SU-DHL-6 (cell line): ENCODE results near the gene DPEP1.

Experiments used
- H2AFZ ChIP-seq: fragments of 200-600 bp; sonication (generic); 2 replicates; pipeline ENCODE4 v1.6.1; 2014; ENCODE audit warnings: low read depth, mild to moderate bottlenecking, moderate library complexity, mixed read lengths, antibody characterized with exemption, low read length; ENCODE audit not compliant: severe bottlenecking
- H3F3A ChIP-seq: fragments of 200-600 bp; shearing (Covaris generic); 2 replicates; pipeline ENCODE4 v1.6.0; 2016; ENCODE audit warnings: antibody characterized with exemption, mild to moderate bottlenecking; ENCODE audit not compliant: insufficient read depth
- H3K27ac ChIP-seq: fragments of 200-600 bp; sonication (generic); 2 replicates; pipeline ENCODE4 v1.5.1; 2016; ENCODE audit warnings: low read depth, mild to moderate bottlenecking, low read length, moderate library complexity, mixed read lengths
- H3K27me3 ChIP-seq: fragments of 200-600 bp; sonication (generic), shearing (Covaris generic); 2 replicates; pipeline ENCODE4 v1.6.0; 2014; ENCODE audit warnings: mild to moderate bottlenecking, low read length
- H3K36me3 ChIP-seq: fragments of 200-600 bp; sonication (generic); 2 replicates; pipeline ENCODE4 v1.6.1; 2014; ENCODE audit warnings: mild to moderate bottlenecking, low read length, mixed read lengths
- H3K4me2 ChIP-seq: fragments of 300-600, 200-600 bp; shearing (Covaris generic), sonication (generic); 2 replicates; pipeline ENCODE4 v1.6.0; 2014; ENCODE audit warnings: low read length, low read depth, mild to moderate bottlenecking; ENCODE audit not compliant: poor library complexity, severe bottlenecking
- H3K4me3 ChIP-seq: fragments of 200-600 bp; sonication (generic); 2 replicates; pipeline ENCODE4 v1.5.1; 2014; ENCODE audit warnings: antibody characterized with exemption, low read length, mild to moderate bottlenecking, mixed read lengths; ENCODE audit not compliant: insufficient read depth, poor library complexity, severe bottlenecking
- H3K79me2 ChIP-seq: fragments of 200-600 bp; sonication (generic); 2 replicates; pipeline ENCODE4 v1.6.1; 2014; ENCODE audit warnings: mild to moderate bottlenecking, low read length, moderate library complexity; ENCODE audit not compliant: insufficient read depth
- H3K9ac ChIP-seq: fragments of 200-600 bp; sonication (generic); 2 replicates; pipeline ENCODE4 v1.7.0; 2014; ENCODE audit warnings: mild to moderate bottlenecking, low read length
- H3K9me2 ChIP-seq: fragments of 200-600 bp; sonication (generic); replicated peaks from 2 replicates; pipeline ENCODE4 v1.6.1; 2014; ENCODE audit warnings: low read length; ENCODE audit not compliant: insufficient read depth
- H3K9me3 ChIP-seq: fragments of 200-600 bp; sonication (generic); 2 replicates; pipeline ENCODE4 v1.6.1; 2014; ENCODE audit warnings: low read length, mixed read lengths; ENCODE audit not compliant: insufficient read depth
- H4K20me1 ChIP-seq: fragments of 200-600 bp; sonication (generic); 2 replicates; pipeline ENCODE4 v1.6.1; 2014; ENCODE audit warnings: low read depth, mild to moderate bottlenecking, antibody characterized with exemption, low read length, moderate library complexity, mixed read lengths
- EZH2phosphoT487 ChIP-seq: fragments of 200-600 bp; sonication (generic), shearing (Covaris generic); conservative IDR thresholded peaks from 2 replicates; pipeline ENCODE4 v1.6.1; 2018; ENCODE audit warnings: mild to moderate bottlenecking, antibody characterized with exemption, low read length, moderate library complexity, mixed read lengths
- TF ChIP-seq, protein P1 (sequence below): fragments of 200-600 bp; sonication (generic); IDR thresholded peaks from one replicate; pipeline ENCODE4 v1.5.1; 2017; ENCODE audit warnings: antibody characterized with exemption, mild to moderate bottlenecking, low read length, moderate library complexity; ENCODE audit not compliant: insufficient read depth, poor library complexity, severe bottlenecking

DPEP1 gene

GRCh38 chr16:89639385-89639784 lies 25.9 kb downstream of the DPEP1 start:
- Histone ChIP-seq H3K79me2 (no peaks in the 10 kb centered on the region), H3K27me3 (no peaks in the 10 kb centered on the region), H3K9me2 (no peaks in the 10 kb centered on the region), H3K9me3 (no peaks in the 10 kb centered on the region), H3K36me3 (no peaks in the 10 kb centered on the region), H3K9ac (no peak overlapping the region), H3F3A (no peaks in the 10 kb centered on the region), H3K4me2 (no peak overlapping the region), H2AFZ (no peak overlapping the region), H3K4me3 (no peak overlapping the region), H3K27ac (no peak overlapping the region), H4K20me1 (no peaks in the 10 kb centered on the region)
- TF ChIP-seq, protein P1, sequence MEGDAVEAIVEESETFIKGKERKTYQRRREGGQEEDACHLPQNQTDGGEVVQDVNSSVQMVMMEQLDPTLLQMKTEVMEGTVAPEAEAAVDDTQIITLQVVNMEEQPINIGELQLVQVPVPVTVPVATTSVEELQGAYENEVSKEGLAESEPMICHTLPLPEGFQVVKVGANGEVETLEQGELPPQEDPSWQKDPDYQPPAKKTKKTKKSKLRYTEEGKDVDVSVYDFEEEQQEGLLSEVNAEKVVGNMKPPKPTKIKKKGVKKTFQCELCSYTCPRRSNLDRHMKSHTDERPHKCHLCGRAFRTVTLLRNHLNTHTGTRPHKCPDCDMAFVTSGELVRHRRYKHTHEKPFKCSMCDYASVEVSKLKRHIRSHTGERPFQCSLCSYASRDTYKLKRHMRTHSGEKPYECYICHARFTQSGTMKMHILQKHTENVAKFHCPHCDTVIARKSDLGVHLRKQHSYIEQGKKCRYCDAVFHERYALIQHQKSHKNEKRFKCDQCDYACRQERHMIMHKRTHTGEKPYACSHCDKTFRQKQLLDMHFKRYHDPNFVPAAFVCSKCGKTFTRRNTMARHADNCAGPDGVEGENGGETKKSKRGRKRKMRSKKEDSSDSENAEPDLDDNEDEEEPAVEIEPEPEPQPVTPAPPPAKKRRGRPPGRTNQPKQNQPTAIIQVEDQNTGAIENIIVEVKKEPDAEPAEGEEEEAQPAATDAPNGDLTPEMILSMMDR, result no peak
- no peak for TF ChIP-seq EZH2phosphoT487

- Histone ChIP-seq H3K27me3 (no peaks in the 10 kb centered on the region), H3K9me3 (no peaks in the 10 kb centered on the region), H3K79me2 (no peaks in the 10 kb centered on the region), H4K20me1 (no peaks in the 10 kb centered on the region), H3K9ac (no peak overlapping the region), H2AFZ (no peak overlapping the region), H3K9me2 (no peaks in the 10 kb centered on the region), H3F3A (no peaks in the 10 kb centered on the region), H3K27ac (no peak overlapping the region), H3K4me2 (no peak overlapping the region), H3K4me3 (no peak overlapping the region), H3K36me3 (no peaks in the 10 kb centered on the region)
- no peak for TF ChIP-seq EZH2phosphoT487
- TF ChIP-seq, protein P1, result no peak
Observed at GRCh38 chr16:89641458-89642119, 28.1 kb downstream of the DPEP1 start.

- H4K20me1 ChIP-seq, result no peaks in the 10 kb centered on the region
- H3K9me3 ChIP-seq, result no peaks in the 10 kb centered on the region
- H3K36me3 ChIP-seq, result no peaks in the 10 kb centered on the region
- H3K9me2 ChIP-seq, result no peaks in the 10 kb centered on the region
- H3K4me2 ChIP-seq, result no peak overlapping the region
- no peaks in the 10 kb centered on the region for H3K79me2 ChIP-seq
- H2AFZ ChIP-seq, result no peak overlapping the region
- H3K4me3 ChIP-seq, result no peak overlapping the region
- no peak for TF ChIP-seq EZH2phosphoT487
- TF ChIP-seq, protein P1, result no peak
- H3F3A ChIP-seq, result no peaks in the 10 kb centered on the region
- no peak overlapping the region for H3K9ac ChIP-seq
- no peak overlapping the region for H3K27ac ChIP-seq
- no peaks in the 10 kb centered on the region for H3K27me3 ChIP-seq
Observed at GRCh38 chr16:89642574-89642973, 29.1 kb downstream of the DPEP1 start.
